Measurements from ENCODE around the gene IGSF6.
"Not testable (repeated sequence)": the region's sequence is repeated elsewhere in the genome, so short reads cannot be mapped to it uniquely, and the experiment has no call there.

IGSF6 gene

GRCh38 chr16:21653571-21653970, 1.2 kb upstream of the IGSF6 start:
- DNase-seq (ENCODE audit: low read depth, low spot score): no peak

GRCh38 chr16:21651515-21651914, 893 bp downstream of the IGSF6 start:
- DNase-seq (ENCODE audit: low read depth, low spot score): no peak

GRCh38 chr16:21650521-21650920, 1.9 kb downstream of the IGSF6 start:
- no peak for DNase-seq (ENCODE audit: low read depth, low spot score)

- DNase-seq (ENCODE audit: low read depth, low spot score): not testable (repeated sequence)
Observed at GRCh38 chr16:21649826-21650406, 2.5 kb downstream of the IGSF6 start.

GRCh38 chr16:21647562-21648164, 4.7 kb downstream of the IGSF6 start:
- DNase-seq (ENCODE audit: low read depth, low spot score): no peak

GRCh38 chr16:21646721-21647561, 5.5 kb downstream of the IGSF6 start:
- DNase-seq (ENCODE audit: low read depth, low spot score): peak; percentile 47

GRCh38 chr16:21646091-21646490, 6.3 kb downstream of the IGSF6 start:
- DNase-seq (ENCODE audit: low read depth, low spot score): no peak

GRCh38 chr16:21645261-21645721, 7.1 kb downstream of the IGSF6 start:
- no peak for DNase-seq (ENCODE audit: low read depth, low spot score)

- DNase-seq (ENCODE audit: low read depth, low spot score): no peak
Observed at GRCh38 chr16:21644674-21645073, 7.7 kb downstream of the IGSF6 start.

GRCh38 chr16:21643785-21644184, 8.6 kb downstream of the IGSF6 start:
- no peak for DNase-seq (ENCODE audit: low read depth, low spot score)

GRCh38 chr16:21642861-21643260, 9.5 kb downstream of the IGSF6 start:
- no peak for DNase-seq (ENCODE audit: low read depth, low spot score)

GRCh38 chr16:21641916-21642315, 10.5 kb downstream of the IGSF6 start:
- no peak for DNase-seq (ENCODE audit: low read depth, low spot score)

- DNase-seq (ENCODE audit: low read depth, low spot score): no peak
Observed at GRCh38 chr16:21639493-21639892, 12.9 kb downstream of the IGSF6 start.

GRCh38 chr16:21638573-21638975, 13.8 kb downstream of the IGSF6 start:
- DNase-seq (ENCODE audit: low read depth, low spot score): no peak

GRCh38 chr16:21637032-21637968, 15.1 kb downstream of the IGSF6 start:
- DNase-seq (ENCODE audit: low read depth, low spot score): no peak

GRCh38 chr16:21635694-21636093, 16.7 kb downstream of the IGSF6 start:
- DNase-seq (ENCODE audit: low read depth, low spot score): not testable (repeated sequence)

GRCh38 chr16:21634216-21634615, 18.2 kb downstream of the IGSF6 start:
- no peak for DNase-seq (ENCODE audit: low read depth, low spot score)

GRCh38 chr16:21631951-21632575, 20.3 kb downstream of the IGSF6 start:
- DNase-seq (ENCODE audit: low read depth, low spot score): not testable (repeated sequence)

GRCh38 chr16:21631376-21631775, 21.0 kb downstream of the IGSF6 start:
- DNase-seq (ENCODE audit: low read depth, low spot score): not testable (repeated sequence)

GRCh38 chr16:21630866-21631265, 21.5 kb downstream of the IGSF6 start:
- DNase-seq (ENCODE audit: low read depth, low spot score): not testable (repeated sequence)

All from activated CD4-positive, CD25-positive, alpha-beta regulatory T cell treated with anti-CD3 and anti-CD28 coated beads, Interleukin-2, amount 50 U/mL, for 16 hours (primary cell).